Neutrophil (primary cell): ENCODE data around the gene C8G.

Experiments
- H3K27ac ChIP-seq: fragments of 200-600 bp; sonication (generic); 2 replicates; pipeline ENCODE4 v1.5.1; 2016; ENCODE audit warnings: mild to moderate bottlenecking, moderate library complexity
- H3K27me3 ChIP-seq: fragments of 200-600 bp; sonication (generic); 2 replicates; pipeline ENCODE4 v1.6.0; 2016; ENCODE audit warnings: mild to moderate bottlenecking
- H3K36me3 ChIP-seq: fragments of 200-600 bp; sonication (generic); 2 replicates; pipeline ENCODE4 v1.5.1; 2017
- H3K4me1 ChIP-seq, 2 experiments: fragments of 200-600 bp in 1 of 2; sonication (generic) in 1 of 2; 1 replicate in 1 of 2; 2 replicates in 1 of 2; pipeline versions ENCODE4 v1.5.1 to v1.6.1; 2013 to 2016; ENCODE audit warnings: low read depth in 1 of 2, low read length in 1 of 2, mild to moderate bottlenecking in 1 of 2, moderate library complexity in 1 of 2; ENCODE audit not compliant: control insufficient read depth in 1 of 2, insufficient read depth in 1 of 2
- H3K4me3 ChIP-seq, 2 experiments: fragments of 200-600 bp in 1 of 2; sonication (generic) in 1 of 2; 1 replicate in 1 of 2; 2 replicates in 1 of 2; pipeline ENCODE4 v1.5.1; 2013 to 2016; ENCODE audit warnings: low read depth in 1 of 2, low read length in 1 of 2, mild to moderate bottlenecking in 1 of 2, moderate library complexity in 1 of 2
- H3K9me3 ChIP-seq: fragments of 200-600 bp; sonication (generic); 2 replicates; pipeline ENCODE4 v1.5.1; 2016
- TF ChIP-seq, protein P1 (sequence below): fragments of 200-600 bp; sonication (generic); IDR thresholded peaks from 2 replicates; pipeline ENCODE4 v1.5.1; 2016; ENCODE audit warnings: antibody characterized with exemption

The C8G gene

DNA sequence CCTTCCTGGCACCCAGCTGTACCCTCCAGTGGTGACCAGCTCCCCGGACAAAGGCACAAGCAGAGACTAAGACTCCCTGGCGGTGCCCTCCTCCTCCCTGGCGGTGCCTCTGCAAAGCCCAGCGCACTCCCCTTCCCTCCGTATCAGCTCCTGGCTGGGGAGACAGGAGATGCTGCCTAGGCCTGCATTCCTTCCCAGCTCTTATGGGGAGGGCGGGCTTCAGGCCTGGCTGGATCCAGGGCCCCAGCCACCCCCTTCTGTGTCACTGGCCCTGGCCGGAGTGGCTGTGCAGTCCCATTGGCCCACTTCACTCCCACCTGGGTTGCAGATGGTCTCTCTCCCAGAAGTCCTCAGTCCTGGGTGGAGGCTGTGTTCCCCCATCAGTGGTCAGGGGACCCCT, 13.4 kb downstream of the C8G start:
- no peak overlapping the region for H3K4me3 ChIP-seq
- no peak overlapping the region for H3K27ac ChIP-seq
- TF ChIP-seq, protein P1, sequence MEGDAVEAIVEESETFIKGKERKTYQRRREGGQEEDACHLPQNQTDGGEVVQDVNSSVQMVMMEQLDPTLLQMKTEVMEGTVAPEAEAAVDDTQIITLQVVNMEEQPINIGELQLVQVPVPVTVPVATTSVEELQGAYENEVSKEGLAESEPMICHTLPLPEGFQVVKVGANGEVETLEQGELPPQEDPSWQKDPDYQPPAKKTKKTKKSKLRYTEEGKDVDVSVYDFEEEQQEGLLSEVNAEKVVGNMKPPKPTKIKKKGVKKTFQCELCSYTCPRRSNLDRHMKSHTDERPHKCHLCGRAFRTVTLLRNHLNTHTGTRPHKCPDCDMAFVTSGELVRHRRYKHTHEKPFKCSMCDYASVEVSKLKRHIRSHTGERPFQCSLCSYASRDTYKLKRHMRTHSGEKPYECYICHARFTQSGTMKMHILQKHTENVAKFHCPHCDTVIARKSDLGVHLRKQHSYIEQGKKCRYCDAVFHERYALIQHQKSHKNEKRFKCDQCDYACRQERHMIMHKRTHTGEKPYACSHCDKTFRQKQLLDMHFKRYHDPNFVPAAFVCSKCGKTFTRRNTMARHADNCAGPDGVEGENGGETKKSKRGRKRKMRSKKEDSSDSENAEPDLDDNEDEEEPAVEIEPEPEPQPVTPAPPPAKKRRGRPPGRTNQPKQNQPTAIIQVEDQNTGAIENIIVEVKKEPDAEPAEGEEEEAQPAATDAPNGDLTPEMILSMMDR: no peak

DNA sequence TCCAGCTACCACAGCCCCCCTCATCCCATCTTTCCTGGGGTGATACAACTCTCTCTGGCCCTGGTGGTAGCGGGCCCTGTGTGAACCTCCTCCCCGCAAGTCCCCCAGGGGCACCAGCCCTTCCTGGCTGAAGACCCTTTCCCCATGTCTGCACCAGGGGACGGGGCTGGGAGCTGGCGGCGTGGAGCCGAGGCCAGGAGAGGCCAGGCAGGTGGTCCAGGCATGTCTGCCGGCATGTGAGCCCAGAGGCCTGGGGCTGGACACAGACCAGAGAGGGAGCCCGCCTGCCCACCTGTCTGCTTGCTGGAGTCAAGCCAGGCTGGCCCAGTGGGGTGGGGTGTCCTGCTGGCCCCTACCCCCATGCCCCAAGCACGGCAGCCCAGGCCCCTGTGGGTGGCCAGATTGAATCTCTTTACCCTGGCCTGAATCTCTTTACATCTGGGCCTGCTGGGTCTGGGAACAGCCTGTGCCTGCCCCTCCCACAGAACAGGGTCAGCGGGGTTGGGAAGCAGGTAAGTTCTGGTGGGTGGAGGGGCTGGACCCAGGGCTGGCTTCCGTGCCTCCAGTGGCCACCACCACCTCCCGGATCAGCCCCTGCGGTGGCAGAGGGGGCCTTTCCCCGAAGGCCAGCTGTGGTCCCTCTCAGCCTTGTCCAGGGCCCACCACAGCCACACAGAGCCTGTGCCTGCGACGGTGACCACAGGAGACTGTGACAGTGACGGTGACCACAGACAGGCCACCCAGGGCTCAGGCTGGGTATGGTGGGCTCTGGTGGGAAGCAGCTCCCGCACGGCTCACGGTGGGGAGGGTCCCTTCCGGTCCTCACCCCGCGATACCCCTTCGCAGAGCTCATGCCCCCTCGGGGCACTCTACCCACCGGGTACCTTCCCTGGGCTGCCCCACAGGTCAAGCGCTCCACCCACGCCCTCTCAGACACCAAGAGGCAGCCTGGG, 14.1 kb downstream of the C8G start:
- Histone ChIP-seq H3K9me3 (no peaks in the 10 kb centered on the region), H3K36me3 (no peaks in the 10 kb centered on the region), H3K27ac (no peak overlapping the region), H3K4me1 (no peaks in the 10 kb centered on the region), H3K4me3 (no peak overlapping the region), H3K27me3 (no peaks in the 10 kb centered on the region)
- TF ChIP-seq, protein P1: no peak

More for the DNA sequence above, 13.4 kb downstream of the C8G start:
- Histone ChIP-seq H3K36me3 (no peaks in the 10 kb centered on the region), H3K27me3 (no peaks in the 10 kb centered on the region), H3K9me3 (no peaks in the 10 kb centered on the region), H3K4me1 (no peaks in the 10 kb centered on the region)

DNA sequence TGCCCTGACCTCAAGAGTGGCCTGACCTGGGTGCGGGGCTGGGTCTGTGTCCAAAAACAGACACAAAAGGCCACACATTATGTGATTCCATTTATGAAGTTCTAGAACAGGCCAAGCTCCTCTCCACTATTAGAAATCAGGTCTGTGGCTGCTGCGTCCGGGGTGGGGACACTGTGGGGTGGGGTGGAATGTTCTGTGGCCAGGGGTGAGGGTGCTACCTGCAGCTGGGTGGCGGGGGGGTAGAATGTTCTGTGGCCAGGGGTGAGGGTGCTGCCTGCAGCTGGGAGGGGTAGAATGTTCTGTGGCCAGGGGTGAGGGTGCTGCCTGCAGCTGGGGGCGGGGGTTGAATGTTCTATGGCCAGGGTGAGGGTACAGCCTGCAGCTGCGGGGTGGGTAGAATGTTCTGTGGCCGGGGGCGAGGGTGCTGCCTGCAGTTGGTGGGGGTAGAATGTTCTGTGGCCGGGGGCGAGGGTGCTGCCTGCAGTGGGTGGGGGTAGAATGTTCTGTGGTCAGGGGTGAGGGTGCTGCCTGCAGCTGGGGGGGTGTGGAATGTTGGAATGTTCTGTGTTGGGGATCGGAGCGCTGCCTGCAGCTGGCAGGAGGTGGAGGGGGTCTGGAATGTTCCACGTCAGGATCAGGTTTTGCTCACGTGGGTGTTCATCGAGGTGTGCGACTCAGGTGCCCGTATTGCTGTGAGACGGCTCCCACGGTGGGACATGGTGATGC, 15.3 kb downstream of the C8G start:
- Histone ChIP-seq H3K27me3 (no peaks in the 10 kb centered on the region), H3K9me3 (no peaks in the 10 kb centered on the region), H3K4me3 (no peak overlapping the region), H3K27ac (no peak overlapping the region), H3K36me3 (no peaks in the 10 kb centered on the region), H3K4me1 (no peaks in the 10 kb centered on the region)
- TF ChIP-seq, protein P1: no peak

DNA sequence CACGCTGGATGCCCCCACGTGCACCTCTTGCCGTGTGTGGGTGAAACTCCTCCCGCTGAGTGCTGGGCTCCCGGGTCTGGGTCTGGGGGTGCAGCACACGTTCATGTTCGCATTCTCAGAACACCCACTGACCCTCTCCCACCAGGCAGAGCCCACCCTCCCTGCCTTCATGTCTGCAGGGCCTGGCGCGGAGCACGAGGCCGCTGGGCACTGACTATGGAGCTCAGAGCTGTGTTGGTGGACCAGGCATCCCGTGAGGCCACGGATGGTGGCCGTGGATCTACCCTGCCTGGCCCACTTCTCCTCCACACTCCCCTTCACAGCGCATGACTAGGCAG, 15.9 kb downstream of the C8G start:
- Histone ChIP-seq H3K9me3 (no peaks in the 10 kb centered on the region), H3K4me3 (no peak overlapping the region), H3K36me3 (no peaks in the 10 kb centered on the region), H3K4me1 (no peaks in the 10 kb centered on the region), H3K27ac (no peak overlapping the region), H3K27me3 (peaks cover 3% of the 10 kb centered on the region)
- TF ChIP-seq, protein P1: no peak

DNA sequence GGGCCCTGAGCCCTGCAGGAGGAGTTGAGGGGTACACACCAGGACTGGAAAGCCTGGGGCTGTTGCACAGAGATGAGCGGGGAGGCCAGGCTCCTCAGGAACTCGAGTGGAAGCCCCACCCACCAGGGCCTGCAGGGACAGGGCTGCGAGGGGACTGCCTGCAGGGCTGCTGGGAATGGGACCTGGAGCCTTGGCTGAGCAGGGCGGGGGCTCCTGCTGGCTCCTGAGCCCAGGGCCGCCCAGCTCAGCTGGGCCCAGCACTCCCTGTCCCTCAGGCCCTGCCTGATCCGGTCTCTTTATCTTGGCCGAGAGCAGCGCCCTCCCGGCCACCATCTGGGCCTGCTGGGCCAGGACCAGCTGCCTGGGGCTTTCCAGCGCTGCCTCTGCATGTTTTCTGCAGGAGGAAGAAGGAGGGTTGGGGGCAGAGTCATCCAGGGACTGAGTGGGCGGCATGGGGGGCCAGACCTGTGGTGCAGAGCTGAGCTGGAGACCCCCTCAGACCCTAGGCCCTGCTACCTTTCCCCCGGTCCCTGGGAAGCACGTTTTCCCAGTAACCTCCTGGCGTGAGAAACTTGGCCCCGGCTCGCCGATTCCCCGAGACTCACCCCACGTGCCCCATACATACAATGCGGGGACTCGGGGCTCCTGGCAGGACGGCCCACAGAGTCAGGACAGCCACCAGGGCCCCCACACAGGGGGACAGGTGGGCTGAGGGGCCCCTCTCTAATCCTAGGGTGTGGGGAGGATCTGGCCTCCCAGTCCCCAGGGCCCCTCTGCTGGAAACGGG, 16.4 kb downstream of the C8G start:
- H3K9me3 ChIP-seq: no peaks in the 10 kb centered on the region
- no peaks in the 10 kb centered on the region for H3K36me3 ChIP-seq
- no peak overlapping the region for H3K4me3 ChIP-seq
- peaks cover 9% of the 10 kb centered on the region for H3K27me3 ChIP-seq
- no peak overlapping the region for H3K27ac ChIP-seq
- TF ChIP-seq, protein P1: no peak
- H3K4me1 ChIP-seq: no peaks in the 10 kb centered on the region
